ENCODE measurements around the gene METTL2B.
"Not testable (repeated sequence)": the region's sequence is repeated elsewhere in the genome, so short reads cannot be mapped to it uniquely, and the experiment has no call there.

Gene METTL2B

GRCh38 chr7:128476402-128477335, at the start of gene METTL2B:
TSS of gene METTL2B (plus strand) at chr7:128476748. CDS start at chr7:128476766, 18 bp downstream.
- not testable (repeated sequence) for FAIRE-seq

- no peak for FAIRE-seq
Observed at GRCh38 chr7:128427289-128427891, 49.2 kb upstream of the METTL2B start.

GRCh38 chr7:128430207-128430606, 46.3 kb upstream of the METTL2B start:
- FAIRE-seq = no peak

GRCh38 chr7:128431221-128431620, 45.3 kb upstream of the METTL2B start:
- no peak for FAIRE-seq

GRCh38 chr7:128431754-128432153, 44.8 kb upstream of the METTL2B start:
- FAIRE-seq = no peak

GRCh38 chr7:128434413-128435326, 41.9 kb upstream of the METTL2B start:
- no peak for FAIRE-seq

- no peak for FAIRE-seq
Observed at GRCh38 chr7:128435327-128435686, 41.2 kb upstream of the METTL2B start.

GRCh38 chr7:128437426-128438332, 38.9 kb upstream of the METTL2B start:
- no peak for FAIRE-seq

GRCh38 chr7:128442356-128442755, 34.2 kb upstream of the METTL2B start:
- FAIRE-seq = no peak

GRCh38 chr7:128443831-128444600, 32.5 kb upstream of the METTL2B start:
- FAIRE-seq = no peak

- no peak for FAIRE-seq
Observed at GRCh38 chr7:128446306-128446705, 30.2 kb upstream of the METTL2B start.

- FAIRE-seq = no peak
Observed at GRCh38 chr7:128447941-128448564, 28.5 kb upstream of the METTL2B start.

- no peak for FAIRE-seq
Observed at GRCh38 chr7:128448751-128449302, 27.7 kb upstream of the METTL2B start.

GRCh38 chr7:128450409-128450808, 26.1 kb upstream of the METTL2B start:
- no peak for FAIRE-seq

- no peak for FAIRE-seq
Observed at GRCh38 chr7:128450913-128451312, 25.6 kb upstream of the METTL2B start.

- FAIRE-seq = no peak
Observed at GRCh38 chr7:128452552-128452951, 24.0 kb upstream of the METTL2B start.

- no peak for FAIRE-seq
Observed at GRCh38 chr7:128453836-128454804, 22.4 kb upstream of the METTL2B start.

- no peak for FAIRE-seq
Observed at GRCh38 chr7:128454808-128455542, 21.6 kb upstream of the METTL2B start.
